NCI-H226 (cell line): Measurements from ENCODE around the gene ATP8B4.
"Not testable (repeated sequence)": the region's sequence is repeated elsewhere in the genome, so short reads cannot be mapped to it uniquely, and the experiment has no call there.

Experiments used
- DNase-seq: peaks from one replicate; pipeline ENCODE4 v3.0.0-alpha.2; 2015

Gene ATP8B4

DNA sequence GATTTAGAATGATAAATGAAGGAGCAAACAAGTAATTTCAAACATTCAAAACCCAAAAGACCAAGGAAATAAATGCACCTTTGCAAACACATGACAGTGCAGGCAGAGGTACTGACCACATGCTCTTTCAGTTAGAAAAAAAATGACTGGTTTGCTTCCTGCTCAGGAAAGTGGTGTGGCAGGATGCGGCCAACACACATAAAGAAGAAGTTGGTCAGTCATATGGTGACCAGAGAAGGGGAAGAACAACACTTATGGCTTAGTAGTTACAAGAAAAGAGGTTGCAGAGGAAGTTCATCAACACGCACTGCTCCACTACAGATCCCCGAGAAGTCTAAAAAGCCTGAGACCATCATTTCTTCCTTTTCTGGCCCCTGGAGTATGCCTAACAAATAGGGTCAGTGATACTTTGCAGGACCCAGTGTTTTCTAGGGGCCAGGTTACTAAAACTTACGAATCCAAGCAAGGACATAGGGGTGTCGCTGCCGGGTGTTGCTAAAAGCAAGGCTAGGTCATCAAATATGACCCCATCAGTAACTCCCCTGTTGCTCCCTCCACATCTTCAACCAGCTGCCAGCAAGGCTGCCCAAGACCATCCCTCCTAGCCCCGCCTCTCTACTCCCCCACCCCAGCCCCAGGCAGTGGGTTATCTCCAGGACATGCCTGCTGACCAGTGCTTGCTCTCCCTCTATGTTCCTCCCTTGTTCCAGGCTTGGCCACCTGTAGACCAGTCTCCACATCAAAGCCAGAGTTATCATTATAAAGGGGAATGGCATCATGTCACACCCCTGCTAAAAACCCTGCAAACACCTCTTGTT is 11.2 kb downstream of the ATP8B4 start:
- DNase-seq: no peak

DNA sequence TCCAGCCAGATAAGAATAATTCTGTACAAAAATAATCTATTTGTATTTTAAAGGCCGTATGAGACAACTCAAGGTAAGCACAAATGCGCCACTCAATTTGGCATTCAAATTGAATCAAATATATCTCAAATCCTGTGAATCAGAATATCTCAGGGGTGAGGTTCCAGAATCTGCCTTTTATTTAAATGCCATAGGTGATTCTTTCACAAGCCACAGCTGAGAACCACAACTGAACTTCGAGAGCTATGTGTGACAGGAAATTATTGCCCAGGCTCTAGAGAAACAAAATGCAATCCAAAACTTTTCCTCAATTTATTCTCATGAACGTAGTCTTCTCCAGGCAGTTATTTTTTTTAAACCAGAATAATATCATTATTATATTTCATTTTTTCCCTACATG is 11.9 kb downstream of the ATP8B4 start:
- no peak for DNase-seq

DNA sequence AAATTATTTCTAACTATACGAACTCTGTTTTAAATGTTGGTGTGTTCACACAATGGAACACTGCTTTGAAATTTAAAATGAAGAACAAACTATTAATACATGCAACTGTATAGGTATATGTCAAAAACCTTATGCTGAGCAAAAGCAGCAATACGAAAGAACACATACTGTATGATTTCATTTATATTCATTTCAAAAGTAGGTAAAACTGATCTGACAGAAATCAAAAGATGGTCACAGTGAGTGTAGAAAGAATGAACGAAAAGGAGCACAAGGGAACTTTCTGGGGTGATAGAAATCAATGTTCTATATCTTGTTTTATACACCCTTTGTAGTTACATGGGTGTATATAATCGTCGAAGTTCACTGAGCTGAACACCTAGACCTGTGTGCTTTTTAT is 12.6 kb downstream of the ATP8B4 start:
- DNase-seq: no peak

DNA sequence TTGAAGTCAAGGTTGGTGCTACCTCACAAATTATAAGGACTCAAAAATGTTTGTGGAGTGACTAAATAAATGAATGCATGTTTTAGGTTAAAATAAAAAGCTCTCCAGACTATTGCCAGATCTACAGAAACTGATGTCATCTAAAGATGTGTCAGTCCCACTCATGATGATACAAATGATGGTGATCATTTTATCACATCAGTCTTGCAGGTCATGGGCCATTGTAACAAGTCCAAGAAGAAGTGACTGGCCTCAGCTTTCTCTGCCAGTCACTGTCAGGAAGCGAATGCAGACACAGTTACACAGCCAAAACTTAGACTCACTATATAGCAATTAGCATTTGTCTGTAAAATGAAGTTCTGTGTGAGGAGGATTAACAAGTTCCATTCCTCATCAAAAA is 18.5 kb downstream of the ATP8B4 start:
- no peak for DNase-seq

DNA sequence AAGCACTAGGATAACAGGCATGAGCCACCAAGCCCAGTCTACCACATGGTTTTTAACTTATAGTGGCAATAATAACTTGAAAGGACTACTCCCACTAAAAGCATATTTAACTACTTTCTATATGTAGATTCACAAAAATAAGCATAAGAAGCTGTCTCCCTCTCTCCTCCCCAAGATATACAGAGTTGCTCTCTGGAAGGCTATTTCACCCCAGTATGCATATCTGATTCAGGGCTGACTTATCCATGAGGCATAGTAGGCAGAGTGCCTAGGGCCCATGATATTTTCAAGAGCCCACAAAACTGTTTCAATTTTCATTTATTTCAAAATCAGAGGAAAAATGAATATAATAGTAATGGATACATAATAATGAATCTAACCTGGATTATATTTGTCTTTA is 20.5 kb downstream of the ATP8B4 start:
- DNase-seq: no peak

DNA sequence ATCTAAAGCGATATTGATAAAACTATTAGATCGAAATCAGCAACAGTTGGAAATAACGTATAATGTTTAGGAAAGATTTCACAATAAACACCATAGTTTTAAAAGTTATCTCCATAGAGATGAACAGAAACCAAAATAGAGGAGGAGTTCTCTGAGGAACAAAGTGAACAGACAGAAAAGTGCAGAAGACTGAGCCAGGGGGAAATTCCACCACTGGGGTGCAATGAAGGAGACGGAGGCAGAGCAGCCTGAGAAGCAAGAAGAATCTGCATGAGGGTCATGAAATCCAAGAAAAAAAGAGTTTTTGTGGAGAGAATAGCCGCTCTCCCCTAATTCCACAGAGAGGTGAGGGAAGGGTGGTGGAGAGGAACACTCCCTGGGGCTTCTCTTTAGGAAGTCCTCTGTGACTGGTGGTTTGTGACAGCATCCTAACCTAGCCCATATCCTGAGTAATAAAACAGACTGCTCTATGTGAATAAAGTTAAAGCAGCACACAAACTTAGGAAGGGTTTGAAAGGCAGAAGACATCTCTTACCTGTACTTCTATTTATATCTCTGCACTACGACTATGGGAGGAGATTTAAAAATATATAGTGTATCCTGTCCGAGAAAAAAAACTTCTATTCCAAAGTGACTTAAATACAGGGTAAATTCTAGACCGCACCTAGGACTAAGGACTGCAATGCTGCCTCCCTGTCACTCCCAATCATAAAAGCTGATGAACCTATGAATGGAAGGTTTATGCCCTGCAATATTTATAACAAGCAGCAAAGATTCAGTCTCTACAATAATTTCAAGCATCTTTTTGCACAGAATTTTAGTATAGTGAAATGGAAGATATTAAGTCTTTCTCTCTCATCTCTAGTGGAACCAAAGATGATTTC is 22.9 kb downstream of the ATP8B4 start:
- no peak for DNase-seq

DNA sequence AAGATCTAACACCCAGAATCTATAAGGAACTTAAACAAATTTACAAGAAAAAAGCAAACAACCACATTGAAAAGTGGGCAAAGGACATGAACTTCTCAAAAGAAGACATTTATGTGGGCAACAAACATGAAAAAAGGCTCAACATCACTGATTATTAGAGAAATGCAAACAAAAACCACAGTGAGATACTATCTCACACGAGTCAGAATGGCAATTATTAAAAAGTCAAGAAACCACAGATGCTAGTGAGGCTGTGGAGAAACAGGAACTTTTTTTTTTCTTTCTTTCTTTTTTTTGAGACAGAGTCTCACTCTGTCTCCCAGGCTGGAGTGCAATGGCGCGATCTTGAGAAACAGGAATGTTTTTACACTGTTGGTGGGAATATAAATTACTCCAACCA is 29.6 kb downstream of the ATP8B4 start:
- DNase-seq: not testable (repeated sequence)

DNA sequence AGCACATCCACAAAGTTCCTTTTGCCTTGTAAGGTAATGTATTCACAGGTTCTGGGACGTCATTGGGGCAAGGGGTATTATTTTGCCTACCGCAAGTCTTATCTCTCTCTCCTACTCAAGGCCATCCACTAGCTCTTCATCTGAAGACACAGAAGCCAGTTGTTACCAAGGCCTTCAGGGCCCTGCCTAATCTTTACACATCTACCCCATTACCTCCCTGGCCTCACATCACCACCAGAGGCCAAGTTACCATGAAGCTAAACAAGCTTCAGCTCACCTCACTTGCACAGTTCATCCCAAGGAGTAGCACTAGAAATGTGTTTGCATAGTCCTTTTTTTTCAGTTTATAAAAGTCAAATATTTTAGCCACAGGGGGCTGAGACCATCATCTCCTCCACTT is 34.1 kb downstream of the ATP8B4 start:
- no peak for DNase-seq

DNA sequence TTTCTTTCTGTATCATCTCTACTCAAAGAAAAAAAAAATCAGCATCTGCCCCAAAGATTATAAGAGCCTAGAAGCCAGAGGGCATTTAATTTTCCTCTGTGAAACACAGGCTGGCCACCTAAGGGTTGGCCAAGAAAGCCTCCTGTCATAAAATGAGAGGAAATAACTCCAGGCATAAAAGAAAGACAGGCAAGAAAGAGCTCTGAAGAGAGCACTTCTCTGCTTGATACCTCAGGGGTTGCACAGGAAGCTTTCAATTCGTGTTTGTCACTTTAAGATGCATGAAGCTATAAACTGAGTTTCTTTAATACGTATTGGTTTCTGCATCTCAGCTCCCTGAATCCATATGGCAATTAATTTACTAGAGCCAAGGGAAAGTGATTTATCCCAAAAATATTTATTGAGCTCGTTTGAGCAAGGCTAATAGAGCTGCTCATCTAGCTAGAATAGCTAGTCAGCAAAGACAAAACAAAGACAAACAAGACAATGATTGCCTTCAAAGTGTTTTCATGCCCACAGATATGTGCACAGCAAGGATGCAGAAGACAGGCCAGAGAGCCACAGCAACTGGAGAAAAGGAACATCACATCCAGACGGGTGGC is 35.5 kb downstream of the ATP8B4 start:
- no peak for DNase-seq

DNA sequence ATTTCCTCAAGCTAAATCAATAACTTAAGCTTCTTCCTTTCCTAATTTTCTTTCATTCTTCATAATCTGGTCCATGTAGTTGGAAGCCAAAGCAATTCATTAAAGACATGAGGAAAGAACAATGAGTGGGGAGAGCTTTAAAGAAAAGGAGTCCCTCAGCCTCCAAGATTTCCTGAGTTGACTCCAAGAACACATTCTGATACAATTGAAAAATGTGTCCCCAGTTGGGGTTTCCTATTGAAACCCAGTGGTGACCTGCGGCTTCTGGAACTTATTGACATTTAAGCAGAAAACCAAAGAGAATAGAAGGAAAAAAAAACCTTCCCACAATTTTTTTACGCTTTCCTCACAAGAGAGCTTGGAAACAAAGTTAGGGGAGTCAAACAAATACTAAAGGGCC is 37.0 kb downstream of the ATP8B4 start:
- DNase-seq: no peak

DNA sequence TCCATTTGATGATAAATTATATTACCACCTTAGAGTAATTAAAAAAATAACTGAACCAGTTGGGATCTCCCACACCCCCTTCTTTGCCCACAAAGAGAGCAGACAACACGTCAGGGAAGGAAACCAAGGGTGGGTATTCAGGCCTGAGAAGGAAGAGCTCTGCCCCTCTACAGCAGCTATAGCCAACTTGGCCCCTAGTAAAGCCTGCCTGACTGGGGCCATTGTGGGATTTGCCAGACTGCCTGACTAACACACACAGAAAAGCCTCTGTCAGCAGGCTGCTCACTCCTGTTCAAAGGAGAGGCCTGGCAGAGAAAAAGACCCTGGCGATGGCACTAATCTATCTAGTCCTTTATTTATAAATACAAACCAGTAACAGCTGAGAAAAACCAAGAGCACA is 41.4 kb downstream of the ATP8B4 start:
- DNase-seq: no peak

DNA sequence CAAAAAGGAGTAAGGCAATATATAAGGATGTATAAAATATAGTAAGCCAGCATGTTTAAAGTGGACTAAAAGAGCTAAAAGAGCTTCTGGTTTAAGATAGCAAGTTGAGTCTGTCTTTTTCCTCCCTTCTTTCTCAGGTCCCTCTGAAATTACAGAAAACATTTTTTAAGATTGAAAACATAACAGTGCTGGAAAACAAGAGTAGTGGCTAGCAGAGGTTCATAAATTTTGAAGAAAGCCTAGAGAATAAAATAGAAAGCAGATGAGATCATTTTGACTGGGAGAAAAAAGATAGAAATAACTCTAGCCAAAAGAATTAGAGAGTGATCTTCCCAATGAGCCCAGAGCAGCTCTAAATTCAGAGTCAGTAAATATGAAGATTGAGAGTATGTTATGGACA is 41.9 kb downstream of the ATP8B4 start:
- DNase-seq: no peak

DNA sequence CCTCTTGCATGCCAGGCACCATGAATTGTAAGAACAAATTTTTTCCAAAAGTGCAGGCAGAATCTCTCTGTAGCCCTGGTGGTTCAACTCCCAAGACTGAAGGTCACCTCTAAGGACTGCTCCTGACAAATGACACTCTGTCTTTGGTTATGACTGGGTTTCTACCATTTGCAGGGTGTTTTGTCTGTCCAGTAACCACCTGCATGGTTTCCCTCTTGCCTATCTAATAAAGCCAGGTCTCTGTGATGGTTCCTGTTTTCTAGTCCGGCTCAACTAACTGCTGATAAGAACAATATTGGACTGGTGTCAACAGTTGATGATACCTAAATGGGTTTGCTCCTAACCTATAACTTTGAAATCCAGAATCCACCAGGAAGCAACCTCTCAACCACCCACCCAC is 43.7 kb downstream of the ATP8B4 start:
- DNase-seq: no peak

DNA sequence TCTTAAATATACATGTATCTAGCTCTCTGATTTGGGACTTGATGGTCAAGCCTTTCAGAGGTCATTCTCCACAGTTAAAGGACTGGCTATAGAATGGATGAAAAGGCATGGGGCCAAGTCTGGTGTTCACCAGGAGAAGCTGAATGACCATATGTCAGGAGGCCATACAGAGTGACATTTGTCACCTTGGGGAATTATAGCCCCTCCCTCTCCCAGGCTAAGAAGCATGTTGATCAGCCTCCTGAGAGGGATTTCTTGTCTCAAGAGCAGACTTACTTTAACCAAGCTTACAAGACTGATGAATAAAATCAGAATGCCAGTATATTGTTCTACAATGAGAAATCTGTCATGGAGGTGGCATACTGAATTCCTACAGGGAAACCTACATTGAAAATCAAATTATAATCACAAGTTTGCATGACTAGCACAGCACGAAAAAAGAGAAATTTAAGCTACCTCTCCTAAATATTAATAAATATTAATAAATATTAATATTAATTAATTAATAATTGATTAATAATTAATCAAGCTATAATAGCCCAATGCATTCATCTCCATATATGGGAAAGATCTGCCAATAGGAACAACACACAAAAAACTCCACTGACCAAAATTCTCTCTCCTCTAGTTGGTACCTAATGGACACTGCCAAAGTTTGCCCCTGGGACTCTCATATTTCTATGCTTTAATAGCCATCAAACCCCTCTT is 47.3 kb downstream of the ATP8B4 start:
- no peak for DNase-seq

DNA sequence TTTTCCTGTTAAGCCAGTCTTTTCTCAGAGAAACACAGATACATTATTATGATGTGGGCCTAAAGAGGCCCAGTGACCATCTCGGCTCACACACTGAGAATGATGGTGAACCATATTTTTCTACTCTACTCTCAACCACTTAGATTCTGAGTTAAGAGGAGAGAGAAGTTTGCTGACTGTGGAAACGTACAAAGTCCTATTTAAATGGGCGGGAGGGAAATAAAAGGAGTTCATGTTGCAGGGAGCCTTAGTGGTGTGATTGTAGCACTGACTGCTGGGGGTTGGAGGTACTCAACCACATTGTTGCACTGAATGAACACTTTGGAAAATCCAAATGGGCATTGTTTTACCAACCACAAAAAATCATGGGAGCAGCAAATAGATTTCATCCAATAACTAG is 51.0 kb downstream of the ATP8B4 start:
- no peak for DNase-seq

DNA sequence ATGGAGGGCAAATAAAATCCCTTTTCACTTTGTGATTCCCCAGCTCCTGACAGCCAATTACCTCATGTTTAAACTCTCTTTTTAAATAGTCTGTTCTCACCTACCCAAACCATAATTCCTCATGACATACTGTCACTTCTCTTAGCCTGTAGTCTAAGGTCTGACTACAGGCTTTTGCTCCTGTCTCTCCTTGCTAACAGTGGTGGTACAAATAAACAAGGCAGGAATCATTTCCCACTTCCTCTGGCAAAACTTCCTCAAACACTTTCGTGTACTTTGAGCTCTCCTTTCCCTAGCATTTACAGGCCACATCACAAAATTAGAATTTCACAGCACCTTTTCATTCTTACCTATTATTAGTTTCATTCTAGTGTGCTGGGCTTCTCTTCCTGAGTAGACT is 51.8 kb downstream of the ATP8B4 start:
- no peak for DNase-seq

DNA sequence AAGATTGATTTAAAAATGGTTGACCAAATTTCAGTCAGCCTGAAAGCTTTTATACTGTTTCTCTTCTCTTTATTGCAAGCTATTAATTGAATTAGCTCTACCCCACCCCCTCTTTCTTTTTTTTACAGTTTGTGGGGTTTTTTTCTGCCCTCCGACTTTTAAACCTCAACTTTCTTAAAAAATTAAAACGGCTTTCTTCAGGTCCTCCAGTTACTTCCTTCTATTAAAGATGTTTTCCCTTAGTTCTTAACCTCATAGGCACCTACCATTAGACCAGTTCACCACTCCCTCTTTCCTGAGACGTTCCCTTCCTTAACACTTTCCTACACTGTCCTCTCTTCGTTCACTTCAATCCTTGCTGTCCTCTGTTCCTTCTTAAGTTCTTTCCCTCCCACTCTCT is 52.4 kb downstream of the ATP8B4 start:
- DNase-seq: no peak

DNA sequence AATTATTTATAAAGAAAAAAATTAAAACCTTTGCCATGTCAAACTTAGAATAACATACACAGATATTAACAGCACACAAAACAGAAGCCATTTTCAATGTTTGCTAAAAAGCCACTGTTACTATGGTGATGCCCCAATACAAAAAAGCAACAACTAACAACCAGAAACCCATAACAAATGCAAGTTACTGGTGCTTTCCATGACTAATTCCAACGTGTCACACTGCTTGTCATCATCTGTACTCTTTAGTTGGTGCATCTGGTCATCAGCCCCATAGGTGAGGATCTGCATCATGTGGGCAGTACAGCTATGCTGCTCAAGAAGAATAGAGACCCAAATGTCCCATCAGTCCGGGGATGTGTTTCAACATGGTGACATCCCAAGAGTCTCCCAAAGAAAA is 52.8 kb downstream of the ATP8B4 start:
- no peak for DNase-seq

DNA sequence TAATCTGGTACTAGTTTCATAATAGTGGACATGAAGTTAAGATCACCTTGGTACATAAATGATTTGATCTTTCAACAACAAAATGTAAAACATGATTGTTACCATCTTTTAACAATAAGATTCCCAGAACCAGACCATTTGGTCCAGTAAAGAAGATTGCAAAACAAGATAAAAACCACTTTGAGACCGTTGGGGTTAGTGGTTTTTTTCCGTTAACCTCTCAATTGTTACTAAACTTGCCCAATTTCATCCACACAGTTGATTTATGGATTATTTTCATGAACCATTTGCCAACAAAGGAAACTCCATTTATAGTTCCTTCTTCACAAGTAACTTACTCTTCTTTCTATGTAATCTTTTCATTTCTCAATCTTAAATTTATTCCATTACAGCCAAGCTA is 53.8 kb downstream of the ATP8B4 start:
- no peak for DNase-seq

DNA sequence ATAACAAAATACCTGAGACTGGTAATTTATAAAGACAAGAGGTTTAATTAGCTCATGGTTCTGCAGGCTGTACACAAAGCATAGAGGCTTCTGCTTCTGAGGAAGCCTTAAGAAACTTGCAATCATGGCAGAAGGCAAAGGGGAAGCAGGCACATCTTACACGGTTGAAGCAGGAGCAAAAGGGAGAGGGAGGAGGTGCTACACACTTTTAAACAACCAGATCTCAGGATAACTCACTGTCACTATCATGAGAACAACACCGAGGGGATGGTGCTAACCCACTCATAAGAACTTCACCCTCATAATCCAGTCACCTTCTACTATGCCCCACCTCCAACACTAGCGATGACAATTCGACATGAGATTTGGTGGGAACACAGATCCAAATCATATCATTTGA is 54.4 kb downstream of the ATP8B4 start:
- DNase-seq: no peak

DNA sequence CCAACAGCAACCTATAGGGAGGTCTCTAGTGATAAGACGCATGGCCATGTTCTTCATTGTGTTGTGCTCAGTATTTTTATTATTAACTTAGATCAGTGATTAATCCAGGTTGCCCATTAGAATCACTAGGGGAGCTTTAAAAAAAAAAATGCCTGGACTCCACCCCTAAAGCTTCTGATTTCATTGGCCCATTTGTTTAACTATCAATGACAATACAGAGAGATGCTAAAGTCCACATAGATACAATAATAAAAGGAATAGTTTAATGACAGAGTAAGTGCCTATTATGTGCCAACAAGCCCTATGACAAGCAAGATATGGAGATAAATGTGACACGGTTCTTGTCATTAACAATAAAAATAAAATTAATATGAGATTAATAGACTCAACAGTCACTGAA is 55.8 kb downstream of the ATP8B4 start:
- no peak for DNase-seq

DNA sequence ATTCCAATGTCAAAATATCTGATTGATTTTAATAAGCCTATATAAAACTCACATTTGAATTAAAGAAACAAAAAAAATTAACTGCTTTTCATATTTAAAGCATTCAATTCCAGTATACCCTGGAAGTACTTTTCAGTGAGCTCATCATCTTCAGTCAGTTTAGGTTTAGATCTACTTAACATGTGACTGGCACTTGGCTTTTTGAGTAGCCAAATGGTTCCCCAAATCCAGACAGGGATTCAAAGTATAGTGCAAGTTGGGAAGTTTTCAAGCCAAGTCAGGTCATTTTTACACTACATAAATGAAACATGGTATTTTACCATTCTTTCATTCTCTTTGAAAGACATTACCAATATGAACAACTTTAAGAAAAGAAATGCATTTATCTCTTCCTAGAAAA is 57.5 kb downstream of the ATP8B4 start:
- no peak for DNase-seq

DNA sequence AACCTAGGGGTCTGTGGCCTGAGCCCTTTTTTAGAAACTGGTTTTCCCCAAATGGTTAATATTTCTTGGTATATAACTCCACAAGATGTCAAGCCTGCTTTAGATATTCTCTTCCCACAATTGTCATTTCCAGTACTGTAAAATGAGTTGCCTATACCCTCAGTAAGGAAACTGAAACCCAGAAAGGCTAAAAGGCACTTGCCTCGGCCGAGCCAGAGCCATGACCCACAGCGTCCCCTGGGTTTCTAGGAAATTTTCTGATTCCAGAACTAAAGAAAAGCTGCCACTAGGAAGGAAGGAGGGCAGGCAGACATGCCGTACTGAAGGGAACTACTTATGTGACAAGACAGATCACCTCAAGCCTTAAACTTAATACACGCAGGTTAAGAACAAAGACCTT is 59.1 kb downstream of the ATP8B4 start:
- DNase-seq: no peak
